ENCODE results near the gene RAD51B.

- no peak for TF ChIP-seq CTCF (IDR thresholded peaks at IDR 0.05; ENCODE audit: low read length)
- TF ChIP-seq EZH2 (optimal IDR thresholded peaks at IDR 0.05; ENCODE audit: low read depth, low read length): no peak
Observed at GRCh38 chr14:68273413-68273812, 453.8 kb downstream of the RAD51B start.
